ENCODE data around the gene ABCA13. TPM values are rescaled to one million over a fixed set of nuclear protein-coding genes. Genes with fewer than 3 reads are reported as not detected.

The ABCA13 gene
- polyA plus RNA-seq, 4 donors: 0.68 to 1.4 (median 0.92) TPM

GRCh38 chr7:48224042-48224441 lies 52.8 kb downstream of the ABCA13 start:
- no peak for DNase-seq (ENCODE audit: low read depth in 4 of 4, low spot score in 3 of 4)

- DNase-seq (ENCODE audit: low read depth in 4 of 4, low spot score in 3 of 4): no peak
Observed at GRCh38 chr7:48225101-48225500, 53.8 kb downstream of the ABCA13 start.

GRCh38 chr7:48237354-48237753 lies 66.1 kb downstream of the ABCA13 start:
- no peak for DNase-seq (ENCODE audit: low read depth in 4 of 4, low spot score in 3 of 4)

- no peak for DNase-seq (ENCODE audit: low read depth in 4 of 4, low spot score in 3 of 4)
Observed at GRCh38 chr7:48242846-48243245, 71.6 kb downstream of the ABCA13 start.

- DNase-seq (ENCODE audit: low read depth in 4 of 4, low spot score in 3 of 4): peak in 1 of 4 donors; percentile 6
Observed at GRCh38 chr7:48244864-48245271, 73.6 kb downstream of the ABCA13 start.

- DNase-seq (ENCODE audit: low read depth in 4 of 4, low spot score in 3 of 4): no peak
Observed at GRCh38 chr7:48245751-48246472, 74.7 kb downstream of the ABCA13 start.

- no peak for DNase-seq (ENCODE audit: low read depth in 4 of 4, low spot score in 3 of 4)
Observed at GRCh38 chr7:48249166-48249565, 77.9 kb downstream of the ABCA13 start.

GRCh38 chr7:48250441-48250951 lies 79.2 kb downstream of the ABCA13 start:
- no peak for DNase-seq (ENCODE audit: low read depth in 4 of 4, low spot score in 3 of 4)

GRCh38 chr7:48251766-48252165 lies 80.5 kb downstream of the ABCA13 start:
- DNase-seq (ENCODE audit: low read depth in 4 of 4, low spot score in 3 of 4): no peak

GRCh38 chr7:48252995-48253394 lies 81.7 kb downstream of the ABCA13 start:
- DNase-seq (ENCODE audit: low read depth in 4 of 4, low spot score in 3 of 4): no peak

GRCh38 chr7:48255046-48255445 lies 83.8 kb downstream of the ABCA13 start:
- DNase-seq (ENCODE audit: low read depth in 4 of 4, low spot score in 3 of 4): no peak

- DNase-seq (ENCODE audit: low read depth in 4 of 4, low spot score in 3 of 4): no peak
Observed at GRCh38 chr7:48259463-48260280, 88.4 kb downstream of the ABCA13 start.

GRCh38 chr7:48261696-48262095 lies 90.4 kb downstream of the ABCA13 start:
- DNase-seq (ENCODE audit: low read depth in 4 of 4, low spot score in 3 of 4): no peak

- DNase-seq (ENCODE audit: low read depth in 4 of 4, low spot score in 3 of 4): no peak
Observed at GRCh38 chr7:48262606-48263310, 91.5 kb downstream of the ABCA13 start.

- no peak for DNase-seq (ENCODE audit: low read depth in 4 of 4, low spot score in 3 of 4)
Observed at GRCh38 chr7:48263311-48263650, 92.0 kb downstream of the ABCA13 start.

- DNase-seq (ENCODE audit: low read depth in 4 of 4, low spot score in 3 of 4): no peak
Observed at GRCh38 chr7:48269066-48269465, 97.8 kb downstream of the ABCA13 start.

GRCh38 chr7:48274662-48275061 lies 103.4 kb downstream of the ABCA13 start:
- DNase-seq (ENCODE audit: low read depth in 4 of 4, low spot score in 3 of 4): no peak

GRCh38 chr7:48279420-48279819 lies 108.2 kb downstream of the ABCA13 start:
- DNase-seq (ENCODE audit: low read depth in 4 of 4, low spot score in 3 of 4): no peak

- DNase-seq (ENCODE audit: low read depth in 4 of 4, low spot score in 3 of 4): no peak
Observed at GRCh38 chr7:48280100-48280499, 108.8 kb downstream of the ABCA13 start.

GRCh38 chr7:48285373-48285772 lies 114.1 kb downstream of the ABCA13 start:
- DNase-seq (ENCODE audit: low read depth in 4 of 4, low spot score in 3 of 4): no peak

GRCh38 chr7:48286836-48287235 lies 115.6 kb downstream of the ABCA13 start:
- no peak for DNase-seq (ENCODE audit: low read depth in 4 of 4, low spot score in 3 of 4)
